H1 (cell line): ENCODE measurements around the gene RBM47. TPM values are rescaled to one million over a fixed set of nuclear protein-coding genes. Genes with fewer than 3 reads are reported as not detected.

ENCODE experiments used
- CTCF ChIA-PET: fragments of 300-600 bp; sonication (Branson Sonifier 250); formaldehyde crosslinking; loops from one replicate; lab custom pipeline; 2021; ENCODE audit not compliant: partially characterized antibody; lab: Charles Lee
- POLR2A ChIA-PET: fragments of 300-600 bp; sonication (Branson Sonifier 250); formaldehyde crosslinking; loops from one replicate; lab custom pipeline; 2021; ENCODE audit warnings: inconsistent platforms; ENCODE audit not compliant: partially characterized antibody; lab: Charles Lee
- DNase-seq, 2 experiments: peaks; one replicate each; pipeline versions ENCODE4 v3.0.0 to v3.0.0-alpha.2; 2010 to 2022; ENCODE audit warnings: low spot score in 2 of 2, low read depth in 1 of 2, mixed read lengths in 1 of 2
- FAIRE-seq: peaks from 2 replicates; lab custom pipeline; 2011; peaks lifted over from hg19 to GRCh38; lab: Jason Lieb, UNC
- H2AFZ ChIP-seq: 2 replicates; pipeline ENCODE4 v1.8.1; 2012; ENCODE audit warnings: low read length, inconsistent platforms
- H2AK5ac ChIP-seq: 2 replicates; pipeline ENCODE4 v1.6.1; 2013; ENCODE audit warnings: low read depth, low read length
- H2BK120ac ChIP-seq: replicated peaks from 2 replicates; pipeline ENCODE3; 2013; ENCODE audit warnings: low read depth, low read length, inconsistent platforms
- H2BK12ac ChIP-seq: 2 replicates; pipeline ENCODE4 v1.6.1; 2013; ENCODE audit warnings: low read depth, low read length
- H2BK15ac ChIP-seq: 2 replicates; pipeline ENCODE4 v1.6.1; 2013; ENCODE audit warnings: low read length
- H2BK20ac ChIP-seq: 2 replicates; pipeline ENCODE4 v1.6.1; 2013; ENCODE audit warnings: low read length
- H2BK5ac ChIP-seq: 2 replicates; pipeline ENCODE4 v1.6.1; 2013; ENCODE audit warnings: low read depth, low read length
- H3K14ac ChIP-seq: 2 replicates; pipeline ENCODE4 v1.6.1; 2013; ENCODE audit warnings: inconsistent platforms; ENCODE audit not compliant: insufficient read length
- H3K18ac ChIP-seq: 2 replicates; pipeline ENCODE4 v1.6.1; 2013; ENCODE audit warnings: low read length; ENCODE audit errors: extremely low read depth
- H3K23ac ChIP-seq: 2 replicates; pipeline ENCODE4 v1.6.1; 2013; ENCODE audit warnings: inconsistent platforms; ENCODE audit not compliant: insufficient read length
- H3K23me2 ChIP-seq: 2 replicates; pipeline ENCODE4 v1.6.1; 2013; ENCODE audit warnings: low read depth, low read length
- H3K27ac ChIP-seq: 2 replicates; pipeline ENCODE4 v1.6.1; 2011; ENCODE audit warnings: low read depth, low read length, inconsistent platforms
- H3K27me3 ChIP-seq, 4 experiments: replicated peaks in 1 of 4; 1 replicate in 1 of 4; 2 replicates in 3 of 4; pipeline versions ENCODE4 v1.6.1 to v1.8.1; 2011 to 2013; ENCODE audit warnings: low read length in 3 of 4, mild to moderate bottlenecking in 3 of 4, inconsistent platforms in 2 of 4, mixed read lengths in 2 of 4, moderate library complexity in 1 of 4; ENCODE audit not compliant: control insufficient read depth in 3 of 4, insufficient read depth in 3 of 4; ENCODE audit errors: extremely low read depth in 1 of 4
- H3K36me3 ChIP-seq, 4 experiments: 2 replicates each; pipeline versions ENCODE4 v1.6.1 to v1.8.1; 2011 to 2013; ENCODE audit warnings: mild to moderate bottlenecking in 4 of 4, low read length in 3 of 4, moderate library complexity in 2 of 4, control low read depth in 1 of 4, inconsistent platforms in 1 of 4; ENCODE audit not compliant: insufficient read depth in 4 of 4, control insufficient read depth in 2 of 4
- H3K4ac ChIP-seq: replicated peaks from 2 replicates; pipeline ENCODE3; 2013; ENCODE audit warnings: low read length, low read depth, mixed read lengths, inconsistent platforms; ENCODE audit not compliant: insufficient read length
- H3K4me1 ChIP-seq, 4 experiments: replicated peaks in 1 of 4; 1 replicate in 1 of 4; 2 replicates in 3 of 4; pipeline versions ENCODE4 v1.6.1 to v1.8.1; 2011 to 2013; ENCODE audit warnings: low read length in 3 of 4, inconsistent platforms in 2 of 4, mixed read lengths in 1 of 4; ENCODE audit not compliant: insufficient read depth in 4 of 4, control insufficient read depth in 3 of 4
- H3K4me2 ChIP-seq, 2 experiments: 2 replicates each; pipeline versions ENCODE4 v1.6.1 to v1.8.1; 2011 to 2013; ENCODE audit warnings: low read depth in 2 of 2, low read length in 2 of 2, control low read depth in 1 of 2, inconsistent platforms in 1 of 2, mild to moderate bottlenecking in 1 of 2; ENCODE audit not compliant: insufficient read depth in 1 of 2
- H3K4me3 ChIP-seq, 4 experiments: fragments of 200-600, 300-600 bp in 1 of 4; sonication (generic), shearing (Covaris generic), sonication (Bioruptor Twin) in 1 of 4; 2 replicates each; pipeline versions ENCODE4 v1.5.1 to v1.8.1; 2011 to 2016; ENCODE audit warnings: low read length in 4 of 4, low read depth in 3 of 4, control low read depth in 2 of 4, inconsistent platforms in 2 of 4, mild to moderate bottlenecking in 2 of 4, mixed read lengths in 1 of 4, moderate library complexity in 1 of 4; ENCODE audit not compliant: insufficient read depth in 2 of 4; ENCODE audit errors: extremely low read depth in 1 of 4
- H3K56ac ChIP-seq: replicated peaks from 2 replicates; pipeline ENCODE3; 2013; ENCODE audit warnings: low read depth, mild to moderate bottlenecking, mixed read lengths, low read length, inconsistent platforms; ENCODE audit not compliant: insufficient read length
- H3K79me1 ChIP-seq: 2 replicates; pipeline ENCODE4 v1.6.1; 2013; ENCODE audit warnings: low read depth, low read length, control low read depth
- H3K79me2 ChIP-seq, 2 experiments: 2 replicates each; pipeline versions ENCODE4 v1.6.1 to v1.8.1; 2012 to 2013; ENCODE audit warnings: low read length in 2 of 2, mild to moderate bottlenecking in 2 of 2, inconsistent platforms in 1 of 2; ENCODE audit not compliant: insufficient read depth in 2 of 2, control insufficient read depth in 1 of 2
- H3K9ac ChIP-seq, 4 experiments: replicated peaks in 1 of 4; 1 replicate in 1 of 4; 2 replicates in 3 of 4; pipeline versions ENCODE4 v1.6.1 to v1.8.1; 2011 to 2013; ENCODE audit warnings: low read depth in 3 of 4, low read length in 3 of 4, control low read depth in 2 of 4, mild to moderate bottlenecking in 2 of 4, moderate library complexity in 2 of 4, inconsistent platforms in 1 of 4; ENCODE audit errors: extremely low read depth in 1 of 4
- H3K9me3 ChIP-seq, 2 experiments: 2 replicates each; pipeline versions ENCODE4 v1.6.1 to v1.8.1; 2012 to 2013; ENCODE audit warnings: mild to moderate bottlenecking in 2 of 2, moderate library complexity in 2 of 2, control low read depth in 1 of 2, inconsistent platforms in 1 of 2, low read depth in 1 of 2, low read length in 1 of 2, mixed read lengths in 1 of 2; ENCODE audit not compliant: insufficient read depth in 2 of 2
- H4K20me1 ChIP-seq, 2 experiments: replicated peaks in 1 of 2; 2 replicates each; pipeline versions ENCODE3 to v1.8.1; 2011 to 2013; ENCODE audit warnings: inconsistent platforms in 2 of 2, low read length in 2 of 2, mild to moderate bottlenecking in 1 of 2; ENCODE audit not compliant: insufficient read depth in 2 of 2, control insufficient read depth in 1 of 2
- H4K5ac ChIP-seq: 2 replicates; pipeline ENCODE4 v1.6.1; 2013; ENCODE audit warnings: low read length, low read depth, mixed read lengths, inconsistent platforms; ENCODE audit not compliant: insufficient read length
- H4K8ac ChIP-seq: 2 replicates; pipeline ENCODE4 v1.8.0; 2013; ENCODE audit warnings: mild to moderate bottlenecking, moderate library complexity, low read length, inconsistent platforms; ENCODE audit not compliant: insufficient read depth; ENCODE audit errors: extremely low read depth
- H4K91ac ChIP-seq: replicated peaks from 2 replicates; pipeline ENCODE3; 2013; ENCODE audit warnings: low read length, mixed read lengths, inconsistent platforms; ENCODE audit not compliant: insufficient read length
- CEBPB ChIP-seq: IDR thresholded peaks from 2 replicates; pipeline ENCODE4 v1.6.1; 2012; ENCODE audit warnings: low read depth, low read length
- RAD21 ChIP-seq, 2 experiments: IDR thresholded peaks in 1 of 2; conservative IDR thresholded peaks in 1 of 2; 2 replicates each; pipeline ENCODE4 v1.6.1; 2011; ENCODE audit warnings: low read depth in 2 of 2, low read length in 2 of 2, improper control_type of control experiment in 1 of 2, inconsistent platforms in 1 of 2, mild to moderate bottlenecking in 1 of 2, moderate library complexity in 1 of 2
- WGBS, 2 experiments: shearing (Covaris generic) in 1 of 2; methylation state at CpG; one replicate each; pipeline versions ENCODE4 v1.1.6 to v1.1.7; 2013 to 2015; ENCODE audit warnings: low lambda C conversion rate in 2 of 2, mixed read lengths in 2 of 2, inconsistent platforms in 1 of 2, low coverage in 1 of 2, missing lambda C conversion rate in 1 of 2; ENCODE audit not compliant: insufficient replicate concordance in 2 of 2, insufficient coverage in 1 of 2, insufficient read length in 1 of 2; ENCODE audit errors: extremely low coverage in 1 of 2, missing lambda C conversion rate in 1 of 2; 5-methylcytosine and 5-hydroxymethylcytosine counted together
- polyA plus RNA-seq, 7 experiments: library from polyadenylated mRNA; depleted of rRNA in 3 of 7; stranded (reverse) in 5 of 7; unstranded in 2 of 7; fragments of >200 nt in 5 of 7; fragments of 200-250 nt in 2 of 7; gene quantifications; 1 replicate in 5 of 7; 2 replicates in 1 of 7; 4 replicates in 1 of 7; pipeline versions ENCODE4 v1.2.1 to v1.2.3, GENCODE V29; 2011 to 2013; ENCODE audit warnings: missing spikeins in 2 of 7, mixed read lengths in 2 of 7
- total RNA-seq: library from RNA; stranded (reverse); fragmentation: NEBNext Ultra II Directional; extraction: Animal tissue kit (Norgen Biotek cat#: 25700); gene quantifications from 2 replicates; pipeline ENCODE4 v1.2.1, GENCODE V29; 2021

Gene RBM47
- total and polyA plus RNA-seq, 2 of the 8 experiments (the other 6 are each of a cell fraction or from before 2014, with no cell fraction given), result 42.8 to 78.9 TPM

DNA sequence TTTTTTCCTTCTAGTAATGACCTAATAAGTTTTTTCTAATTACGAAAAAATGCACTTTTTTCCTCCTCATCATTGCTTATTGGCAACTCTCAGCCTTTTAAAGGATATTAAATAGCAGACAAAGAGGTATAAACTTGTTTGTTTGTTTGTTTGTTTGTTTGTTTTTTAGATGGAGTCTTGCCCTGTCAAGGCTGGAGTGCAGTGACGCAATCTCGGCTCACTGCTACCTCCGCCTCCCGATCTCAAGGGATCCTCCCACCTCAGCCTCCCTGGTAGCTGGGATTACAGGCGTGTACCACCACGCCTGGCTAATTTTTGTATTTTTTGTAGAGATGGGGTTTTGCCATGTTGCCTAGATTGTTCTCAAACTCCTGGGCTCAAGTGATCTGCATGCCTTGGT is 6.0 kb downstream of the RBM47 start:
- ChIA-PET CTCF (no interaction called here), POLR2A (interaction anchor here (0.8 to 1.8 kb wide), 2 partner anchors 11 to 60 kb away, joined by 3 read pairs; no protein-coding TSS in a partner anchor)
- Histone ChIP-seq H3K4me1 (peaks cover 9 to 19% (median 14%) of the 10 kb centered on the region in 4 experiments), H3K9me3 (no peaks in the 10 kb centered on the region), H4K20me1 (no peaks in the 10 kb centered on the region), H2AK5ac (no peak overlapping the region), H2BK12ac (no peak overlapping the region), H3K14ac (no peak overlapping the region), H3K56ac (no peak overlapping the region), H3K4me3 (no peak overlapping the region), H3K18ac (no peak overlapping the region), H4K5ac (no peak overlapping the region), H3K79me2 (peaks cover 21 to 95% of the 10 kb centered on the region in 2 experiments), H3K23ac (no peak overlapping the region), H2BK15ac (no peak overlapping the region), H2BK120ac (no peak overlapping the region), H3K27ac (no peak overlapping the region), H3K27me3 (no peaks in the 10 kb centered on the region), H2BK20ac (no peak overlapping the region), H3K36me3 (no peaks in the 10 kb centered on the region; a peak in 1 of 8 replicates), H2BK5ac (no peak overlapping the region), H2AFZ (no peak overlapping the region), H4K91ac (no peak overlapping the region), H3K4ac (no peak overlapping the region), H3K4me2 (no peak overlapping the region), H3K9ac (no peak overlapping the region), H3K23me2 (peaks cover 7% of the 10 kb centered on the region; the same call in 1 of the 2 replicates), H3K79me1 (peaks cover 12% of the 10 kb centered on the region), H4K8ac (no peak overlapping the region)
- TF ChIP-seq RAD21 (IDR thresholded peaks at IDR 0.05 in 1 of 2, conservative IDR thresholded peaks at IDR 0.05 in 1 of 2; ENCODE audit: low read depth in 2 of 2, low read length in 2 of 2), result no peak
- peak; percentile 83 for TF ChIP-seq CEBPB
- 85% methylated on average over 7 of the region's 7 CpGs; no CpG with 5 or more reads in 1 of the 2 experiments for WGBS, 2 experiments
- DNase-seq (no peak), FAIRE-seq (no peak)
